T-helper 2 cell (primary cell): ENCODE data around the gene C3orf62.
A peak's percentile ranks its signal among the peaks of the same experiment; 100 is the strongest.
"Not testable (repeated sequence)": the region's sequence is repeated elsewhere in the genome, so short reads cannot be mapped to it uniquely, and the experiment has no call there.

Experiments used
- DNase-seq, 5 experiments: peaks; one replicate each; pipeline versions ENCODE4 v3.0.0 to v3.0.0-alpha.2; 2012 to 2022

Gene C3orf62

DNA sequence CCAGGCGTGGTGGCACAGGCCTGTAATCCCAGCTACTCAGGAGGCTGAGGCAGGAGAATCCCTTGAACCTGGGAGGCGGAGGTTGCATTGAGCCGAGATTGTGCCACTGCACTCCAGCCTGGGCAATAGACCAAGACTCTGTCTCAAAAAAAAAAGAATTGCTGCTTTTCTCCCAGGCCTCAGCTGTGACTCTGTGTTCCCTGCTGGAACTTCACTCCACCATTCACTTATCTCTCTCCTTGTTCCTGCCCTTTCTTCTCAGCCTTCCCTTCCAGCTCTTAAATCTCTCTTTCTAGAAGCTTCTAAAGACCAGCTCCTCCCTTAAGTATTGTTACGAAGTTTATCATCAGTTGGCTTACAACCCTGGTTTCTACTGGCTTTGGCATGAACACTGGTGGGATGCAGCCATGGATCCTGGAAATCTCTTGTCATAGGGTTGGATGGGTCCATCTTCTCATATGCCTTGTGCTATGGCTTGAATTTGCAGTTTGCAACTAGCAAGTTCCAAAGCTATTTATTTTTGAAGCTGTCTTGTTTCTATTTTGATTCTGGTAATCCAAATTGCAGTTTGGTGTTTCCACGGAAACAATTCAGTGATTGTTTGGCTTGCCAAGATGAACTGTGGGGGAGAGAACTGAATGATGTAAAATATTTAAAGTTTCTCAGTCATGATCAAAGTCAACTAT, 10.5 kb downstream of the C3orf62 start:
- DNase-seq = no peak

- DNase-seq = no peak
These were observed 11.2 kb downstream of the C3orf62 start for GRCh38 chr3:49265661-49266386.

DNA sequence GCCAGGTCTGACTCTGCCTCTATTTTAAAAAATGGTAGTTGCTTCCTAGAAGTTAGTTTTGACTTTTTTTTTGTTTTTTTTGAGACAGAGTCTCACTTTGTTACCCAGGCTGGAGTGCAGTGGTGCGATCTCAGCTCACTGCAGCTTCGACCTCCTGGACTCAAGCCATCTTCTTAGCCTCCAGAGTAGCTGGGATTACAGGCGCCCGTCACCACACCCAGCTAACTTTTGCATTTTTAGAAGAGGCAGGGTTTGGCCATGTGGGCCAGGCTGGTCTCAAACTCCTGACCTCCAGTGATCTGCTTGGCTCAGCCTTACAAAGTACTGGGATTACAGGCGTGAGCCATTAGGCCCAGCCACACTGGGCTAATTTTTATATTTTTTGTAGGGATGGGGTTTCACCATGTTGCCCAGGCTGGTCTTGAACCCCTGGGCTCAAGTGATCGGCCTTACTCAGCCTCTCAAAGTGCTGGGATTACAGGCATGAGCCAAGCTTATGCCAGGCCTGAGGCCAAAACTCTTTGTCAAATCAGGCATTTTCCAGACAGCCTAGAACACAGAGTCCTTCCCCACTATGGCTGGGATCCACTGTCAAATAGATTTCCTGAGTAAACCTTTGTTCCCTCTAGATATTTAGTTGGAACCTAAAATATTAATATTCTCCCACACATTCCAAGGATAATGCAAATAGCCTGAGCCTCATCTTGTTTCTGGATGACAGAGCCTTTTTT, 13.7 kb downstream of the C3orf62 start:
- DNase-seq = no peak

- no peak for DNase-seq
These were observed 16.2 kb downstream of the C3orf62 start for GRCh38 chr3:49260806-49261324.

GRCh38 chr3:49257187-49257586, 19.8 kb downstream of the C3orf62 start:
- DNase-seq = no peak

DNA sequence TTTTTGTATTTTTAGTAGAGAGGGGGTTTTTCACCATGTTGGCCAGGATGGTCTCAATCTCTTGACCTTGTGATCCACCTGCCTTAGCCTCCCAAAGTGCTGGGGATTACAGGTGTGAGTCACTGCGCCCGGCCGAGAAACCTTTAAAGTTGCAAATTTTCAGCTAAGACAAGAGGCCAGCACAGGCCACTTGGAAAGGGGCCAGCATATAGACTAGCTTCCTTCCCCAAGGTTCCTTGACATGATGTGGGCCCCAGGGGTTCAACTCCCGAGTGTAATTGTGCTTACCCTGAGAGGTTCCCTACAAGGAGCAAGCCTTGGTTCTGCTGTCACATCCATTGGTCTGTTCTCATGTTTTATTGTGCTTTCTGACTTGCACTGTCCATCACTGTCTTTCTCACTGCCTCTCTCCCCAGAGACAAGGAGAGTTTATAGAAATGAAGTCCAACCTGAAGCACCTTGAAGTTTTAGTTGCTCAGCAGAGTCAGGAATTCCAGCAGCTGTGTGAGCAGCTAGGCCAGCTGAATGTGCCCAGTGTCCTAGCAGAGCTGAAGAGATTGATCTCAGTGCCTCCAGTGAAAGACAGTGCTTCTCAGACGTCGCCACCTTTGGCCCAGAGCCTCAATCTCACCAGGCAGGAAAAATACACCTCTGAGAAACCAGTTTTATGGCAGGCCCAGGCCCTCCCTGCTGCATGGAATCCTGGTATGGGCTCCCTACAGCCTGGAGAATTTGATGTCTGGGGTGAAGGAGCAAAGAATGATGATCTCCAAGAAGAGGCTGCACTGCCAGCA, 21.1 kb downstream of the C3orf62 start:
- no peak for DNase-seq

DNA sequence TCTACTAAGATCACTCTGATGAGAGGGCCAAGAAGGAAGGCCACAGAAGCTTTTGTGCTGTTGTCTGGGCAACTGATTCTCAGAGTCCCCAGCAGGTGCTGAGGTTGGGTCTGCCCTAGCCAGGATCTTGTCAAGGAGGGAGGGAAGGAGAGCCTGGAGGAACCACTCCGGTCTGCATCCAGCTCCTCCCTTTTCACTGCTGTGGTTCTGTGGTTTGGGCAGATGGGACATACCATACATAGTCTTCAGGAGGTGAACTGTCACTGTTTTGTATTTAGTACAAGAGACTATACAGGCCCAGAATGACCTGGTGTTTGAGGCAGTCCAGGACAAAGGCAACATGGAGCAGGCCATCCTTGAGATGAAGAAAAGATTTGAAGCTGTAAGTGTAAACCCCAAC, 21.9 kb downstream of the C3orf62 start:
- DNase-seq = no peak

GRCh38 chr3:49253512-49253911, 23.5 kb downstream of the C3orf62 start:
- DNase-seq = no peak

GRCh38 chr3:49248840-49249227, 28.2 kb downstream of the C3orf62 start:
- DNase-seq = no peak

GRCh38 chr3:49244581-49245205, 32.3 kb downstream of the C3orf62 start:
- peak in 1 of 5 experiments; percentile 22 for DNase-seq

DNA sequence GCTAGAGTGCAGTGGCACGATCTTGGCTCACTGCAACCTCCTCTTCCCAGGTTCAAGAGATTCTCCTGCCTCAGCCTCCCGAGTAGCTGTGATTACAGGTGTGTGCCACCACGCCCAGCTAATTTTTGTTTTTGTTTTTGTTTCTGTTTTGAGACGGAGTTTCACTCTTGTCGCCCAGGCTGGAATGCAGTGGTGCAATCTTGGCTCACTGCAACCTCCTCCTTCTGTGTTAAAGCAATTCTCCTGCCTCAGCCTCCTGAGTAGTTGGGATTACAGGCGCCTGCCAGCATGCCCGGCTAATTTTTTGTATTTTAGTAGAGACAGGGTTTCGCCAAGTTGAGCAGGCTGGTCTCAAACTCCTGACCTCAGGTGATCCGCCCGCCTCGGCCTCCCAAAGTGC, 36.9 kb downstream of the C3orf62 start:
- not testable (repeated sequence) for DNase-seq

- DNase-seq = peak in 1 of 5 experiments; percentile 64
These were observed 38.5 kb downstream of the C3orf62 start for GRCh38 chr3:49238274-49239127.

DNA sequence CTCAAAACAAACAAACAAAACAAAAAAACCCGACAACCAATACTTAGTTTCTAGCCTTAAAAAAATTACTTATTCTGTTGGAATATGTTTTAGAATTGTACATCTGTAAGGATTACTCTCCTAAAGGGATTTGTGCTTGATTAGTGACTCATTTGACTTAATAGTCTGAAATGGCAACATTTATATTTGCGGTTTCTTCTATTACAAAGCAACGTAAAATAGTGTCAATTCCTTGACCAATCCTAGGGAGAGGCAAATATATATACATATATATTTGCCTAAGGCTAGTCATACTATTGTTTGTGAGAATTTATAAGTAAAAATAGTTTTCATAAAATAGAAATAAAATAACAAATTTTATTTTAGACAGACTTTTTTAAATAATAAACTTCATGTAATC, 39.7 kb downstream of the C3orf62 start:
- no peak for DNase-seq

DNA sequence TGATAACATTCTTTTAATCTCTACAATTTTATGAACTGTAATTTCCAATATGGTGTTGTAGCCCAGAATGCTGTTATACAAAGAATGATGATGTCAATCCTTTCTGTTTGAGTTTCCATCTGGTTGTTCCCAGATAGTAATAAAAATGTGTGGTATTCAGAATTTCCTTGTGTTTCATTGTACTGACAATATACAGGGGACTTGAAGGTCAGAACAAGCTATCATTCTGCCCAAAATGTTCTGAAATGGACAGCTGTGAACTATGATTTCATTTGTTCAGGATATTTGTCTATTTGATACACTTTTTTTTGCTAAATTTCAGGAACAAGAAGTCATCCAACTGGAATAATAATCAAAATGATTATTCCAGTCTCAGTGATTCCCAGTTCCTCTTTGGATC, 40.8 kb downstream of the C3orf62 start:
- no peak for DNase-seq

DNA sequence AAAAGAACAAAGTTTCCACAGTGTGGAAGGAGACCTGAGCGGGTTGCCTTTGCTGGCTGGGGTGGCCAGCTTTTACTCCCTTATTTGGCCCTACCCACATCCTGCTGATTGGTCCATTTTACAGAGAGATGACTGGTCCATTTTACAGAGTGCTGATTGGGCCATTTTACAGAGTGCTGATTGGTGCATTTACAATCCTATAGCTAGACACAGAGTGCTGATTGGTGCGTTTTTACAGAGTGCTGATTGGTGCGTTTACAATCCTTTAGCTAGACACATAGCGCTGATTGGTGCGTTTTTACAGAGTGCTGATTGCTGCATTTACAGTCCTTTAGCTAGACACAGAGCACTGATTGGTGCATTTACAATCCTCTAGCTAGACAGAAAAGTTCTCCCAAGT, 48.2 kb downstream of the C3orf62 start:
- DNase-seq = not testable (repeated sequence)

DNA sequence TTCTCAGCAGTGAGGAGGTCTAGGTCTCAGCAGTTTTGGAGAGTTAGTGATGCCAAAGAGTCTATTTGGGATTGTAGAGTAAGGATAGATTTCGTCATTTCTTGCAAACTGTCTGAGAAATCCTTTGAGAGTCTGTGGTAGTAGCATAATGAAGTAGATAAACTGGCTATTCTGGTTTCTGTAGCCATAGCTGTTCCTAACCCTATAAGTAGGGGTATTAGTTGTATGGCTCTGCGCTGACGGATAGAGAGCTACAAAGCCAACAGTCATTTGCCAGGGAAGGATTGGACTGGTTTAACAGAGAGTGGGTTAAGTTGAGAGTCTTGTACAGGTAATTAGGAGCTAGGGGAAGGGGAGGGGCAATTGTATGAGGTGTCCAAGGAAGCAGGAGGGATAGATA, 55.0 kb downstream of the C3orf62 start:
- no peak for DNase-seq

- not testable (repeated sequence) for DNase-seq
These were observed 56.0 kb downstream of the C3orf62 start for GRCh38 chr3:49220985-49221563.

DNA sequence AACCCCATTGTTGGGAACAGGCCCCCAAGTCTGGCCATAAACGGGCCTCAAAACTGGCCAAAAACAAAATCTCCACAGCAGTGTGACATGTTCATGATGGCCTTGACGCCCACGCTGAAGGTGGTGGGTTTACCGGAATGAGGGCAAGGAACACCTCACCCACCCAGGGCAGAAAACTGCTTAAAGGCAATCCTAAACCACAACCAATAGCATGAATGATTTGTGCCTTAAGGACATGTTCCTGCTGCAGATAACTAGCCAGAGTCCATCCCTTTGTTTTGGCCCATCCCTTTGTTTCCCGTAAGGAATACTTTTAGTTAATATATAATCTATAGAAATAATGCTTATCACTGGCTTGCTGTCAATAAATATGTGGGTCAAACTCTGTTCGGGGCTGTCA, 57.9 kb downstream of the C3orf62 start:
- no peak for DNase-seq
